HepG2 (cell line): Measurements from ENCODE around the gene OS9. TPM values are rescaled to one million over a fixed set of nuclear protein-coding genes. Genes with fewer than 3 reads are reported as not detected.

Experiments used
- FOXJ3 ChIP-seq: sonication (generic); formaldehyde crosslinking; IDR thresholded peaks from 2 replicates; pipeline ENCODE4 v1.4.0; 2020; ENCODE audit warnings: missing genetic modification reagents, mild to moderate bottlenecking, borderline replicate concordance
- FOXK1 ChIP-seq: sonication (generic); formaldehyde crosslinking; IDR thresholded peaks from 2 replicates; pipeline ENCODE4 v1.4.0; 2020; ENCODE audit warnings: low read depth, missing genetic modification reagents, borderline replicate concordance
- KAT8 ChIP-seq: IDR thresholded peaks from 2 replicates; pipeline ENCODE4 v1.6.1; 2016; ENCODE audit warnings: missing genetic modification reagents, missing compliant biosample characterization
- MYNN ChIP-seq: sonication (generic); formaldehyde crosslinking; IDR thresholded peaks from 2 replicates; pipeline ENCODE4 v1.4.0; 2020; ENCODE audit warnings: mild to moderate bottlenecking, low read depth, missing genetic modification reagents
- TMF1 ChIP-seq: sonication (generic); formaldehyde crosslinking; IDR thresholded peaks from 2 replicates; pipeline ENCODE4 v1.8.1; 2022; ENCODE audit warnings: low read depth, missing genetic modification reagents
- ZNF121 ChIP-seq: sonication (generic); formaldehyde crosslinking; IDR thresholded peaks from 2 replicates; pipeline ENCODE4 v1.5.0; 2020; ENCODE audit warnings: mild to moderate bottlenecking, missing genetic modification reagents
- ZNF431 ChIP-seq: sonication (generic); formaldehyde crosslinking; IDR thresholded peaks from 2 replicates; pipeline ENCODE4 v1.9.0; 2022; ENCODE audit warnings: missing genetic modification reagents, low read depth, mild to moderate bottlenecking, borderline replicate concordance
- ZNF709 ChIP-seq: sonication (generic); formaldehyde crosslinking; IDR thresholded peaks from 2 replicates; pipeline ENCODE4 v1.5.0; 2020; ENCODE audit warnings: mild to moderate bottlenecking, missing genetic modification reagents
- ZNF749 ChIP-seq: sonication (generic); formaldehyde crosslinking; IDR thresholded peaks from 2 replicates; pipeline ENCODE4 v1.8.0; 2022; ENCODE audit warnings: mild to moderate bottlenecking, missing genetic modification reagents, moderate library complexity, borderline replicate concordance
- polyA plus RNA-seq, 8 experiments: library from polyadenylated mRNA; depleted of rRNA in 3 of 8; stranded (reverse) in 7 of 8; unstranded in 1 of 8; fragments of >200 nt; fragmentation: Illumina TruSeq in 4 of 8; extraction: Trizol in 4 of 8; gene quantifications; 2 replicates each; pipeline versions ENCODE4 v1.2.1 to v1.2.3, GENCODE V29; 2011 to 2016; ENCODE audit warnings: low read depth in 4 of 8, missing spikeins in 1 of 8, mixed read lengths in 1 of 8; ENCODE audit not compliant: insufficient read depth in 1 of 8
- total RNA-seq, 5 experiments: library from RNA; depleted of rRNA; stranded (reverse); fragments of >200 nt; fragmentation: Illumina TruSeq; extraction: Trizol; gene quantifications; 2 replicates each; pipeline ENCODE4 v1.2.3, GENCODE V29; 2016; ENCODE audit warnings: low read depth in 1 of 5
- TF ChIP-seq, protein P1 (sequence below): sonication (generic); formaldehyde crosslinking; IDR thresholded peaks from 2 replicates; pipeline ENCODE4 v1.5.1; 2020; ENCODE audit warnings: missing genetic modification reagents, mild to moderate bottlenecking, borderline replicate concordance
- TF ChIP-seq, protein P2 (sequence below): IDR thresholded peaks from 2 replicates; pipeline ENCODE4 v1.6.1; 2012; ENCODE audit warnings: inconsistent platforms
- TF ChIP-seq, protein P3 (sequence below), 2 experiments: sonication (generic) in 1 of 2; formaldehyde crosslinking in 1 of 2; IDR thresholded peaks; 2 replicates each; pipeline versions ENCODE4 v1.6.1 to v1.9.0; 2014 to 2022; ENCODE audit warnings: antibody characterized with exemption in 1 of 2, borderline replicate concordance in 1 of 2, inconsistent platforms in 1 of 2, low read depth in 1 of 2, missing genetic modification reagents in 1 of 2
- TF ChIP-seq, protein P4 (sequence below): IDR thresholded peaks from 2 replicates; pipeline ENCODE4 v1.6.1; 2016
- TF ChIP-seq, protein P5 (sequence below): IDR thresholded peaks from 2 replicates; pipeline ENCODE4 v1.6.1; 2016; ENCODE audit warnings: missing compliant biosample characterization, missing genetic modification reagents, borderline replicate concordance
- TF ChIP-seq, protein P6 (sequence below): sonication (generic); formaldehyde crosslinking; IDR thresholded peaks from 2 replicates; pipeline ENCODE4 v1.4.0; 2020; ENCODE audit warnings: missing genetic modification reagents

OS9 gene
- total and polyA plus RNA-seq, 2 of the 13 experiments (the other 11 are each of a cell fraction or from before 2014, with no cell fraction given) = 156 to 206 TPM

DNA sequence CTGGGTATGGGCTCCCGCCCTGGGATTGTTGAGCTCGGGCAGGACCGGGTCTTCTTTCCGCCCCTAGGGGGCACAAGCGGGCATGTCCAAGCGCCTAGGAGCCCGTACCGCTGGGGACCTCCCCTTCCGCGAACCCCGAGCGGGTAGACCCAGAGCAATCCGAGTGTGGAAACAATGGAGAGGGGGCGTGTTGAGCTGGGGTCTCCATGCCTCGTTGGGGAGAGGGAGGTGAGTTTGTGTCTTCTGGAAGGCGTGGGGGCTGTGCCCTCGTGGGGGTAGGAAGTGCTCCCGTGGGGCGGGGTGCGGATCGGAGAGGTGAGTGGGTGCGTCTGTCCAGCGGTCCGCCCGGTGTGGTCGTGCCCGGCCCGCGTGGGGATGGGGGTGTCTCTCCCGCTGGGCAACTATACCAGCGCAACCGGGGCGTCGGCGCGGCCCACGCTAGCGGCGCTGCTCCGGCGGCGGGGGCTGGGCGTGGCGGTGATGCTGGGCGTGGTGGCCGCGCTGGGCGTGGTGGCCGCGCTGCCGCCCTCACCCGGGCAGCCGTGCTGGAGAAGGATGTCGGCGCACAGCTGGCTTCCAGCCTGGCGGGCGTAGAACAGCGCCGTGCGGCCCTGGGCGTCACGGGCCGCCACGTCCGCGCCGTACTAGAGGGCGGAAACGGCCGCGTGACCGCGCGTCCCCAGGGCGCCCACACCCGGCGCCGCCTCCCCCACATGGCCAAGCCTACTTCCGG is 32.4 kb downstream of the OS9 start (continued):
- TF ChIP-seq ZNF431 (CRISPR knock-in tag) = 0 out of 2 replicates have a peak, but pooled peaks have one; percentile 42
- no peak for TF ChIP-seq FOXK1
- TF ChIP-seq MYNN (CRISPR knock-in tag) = no peak
- no peak for TF ChIP-seq FOXJ3 (CRISPR knock-in tag)
- TF ChIP-seq, protein P1, sequence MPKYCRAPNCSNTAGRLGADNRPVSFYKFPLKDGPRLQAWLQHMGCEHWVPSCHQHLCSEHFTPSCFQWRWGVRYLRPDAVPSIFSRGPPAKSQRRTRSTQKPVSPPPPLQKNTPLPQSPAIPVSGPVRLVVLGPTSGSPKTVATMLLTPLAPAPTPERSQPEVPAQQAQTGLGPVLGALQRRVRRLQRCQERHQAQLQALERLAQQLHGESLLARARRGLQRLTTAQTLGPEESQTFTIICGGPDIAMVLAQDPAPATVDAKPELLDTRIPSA = no peak
- TF ChIP-seq, protein P2, sequence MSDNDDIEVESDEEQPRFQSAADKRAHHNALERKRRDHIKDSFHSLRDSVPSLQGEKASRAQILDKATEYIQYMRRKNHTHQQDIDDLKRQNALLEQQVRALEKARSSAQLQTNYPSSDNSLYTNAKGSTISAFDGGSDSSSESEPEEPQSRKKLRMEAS = peak; percentile 68
- TF ChIP-seq, protein P3, sequence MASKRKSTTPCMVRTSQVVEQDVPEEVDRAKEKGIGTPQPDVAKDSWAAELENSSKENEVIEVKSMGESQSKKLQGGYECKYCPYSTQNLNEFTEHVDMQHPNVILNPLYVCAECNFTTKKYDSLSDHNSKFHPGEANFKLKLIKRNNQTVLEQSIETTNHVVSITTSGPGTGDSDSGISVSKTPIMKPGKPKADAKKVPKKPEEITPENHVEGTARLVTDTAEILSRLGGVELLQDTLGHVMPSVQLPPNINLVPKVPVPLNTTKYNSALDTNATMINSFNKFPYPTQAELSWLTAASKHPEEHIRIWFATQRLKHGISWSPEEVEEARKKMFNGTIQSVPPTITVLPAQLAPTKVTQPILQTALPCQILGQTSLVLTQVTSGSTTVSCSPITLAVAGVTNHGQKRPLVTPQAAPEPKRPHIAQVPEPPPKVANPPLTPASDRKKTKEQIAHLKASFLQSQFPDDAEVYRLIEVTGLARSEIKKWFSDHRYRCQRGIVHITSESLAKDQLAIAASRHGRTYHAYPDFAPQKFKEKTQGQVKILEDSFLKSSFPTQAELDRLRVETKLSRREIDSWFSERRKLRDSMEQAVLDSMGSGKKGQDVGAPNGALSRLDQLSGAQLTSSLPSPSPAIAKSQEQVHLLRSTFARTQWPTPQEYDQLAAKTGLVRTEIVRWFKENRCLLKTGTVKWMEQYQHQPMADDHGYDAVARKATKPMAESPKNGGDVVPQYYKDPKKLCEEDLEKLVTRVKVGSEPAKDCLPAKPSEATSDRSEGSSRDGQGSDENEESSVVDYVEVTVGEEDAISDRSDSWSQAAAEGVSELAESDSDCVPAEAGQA (IDR thresholded peaks at IDR 0.05; ENCODE audit: low read depth) = no peak
- TF ChIP-seq, protein P3 (CRISPR knock-in tag; IDR thresholded peaks at IDR 0.05; ENCODE audit: borderline replicate concordance) = no peak
- TF ChIP-seq ZNF121 (CRISPR knock-in tag) = no peak
- TF ChIP-seq KAT8 (CRISPR knock-in tag) = no peak
- TF ChIP-seq TMF1 (CRISPR knock-in tag) = no peak
- TF ChIP-seq, protein P4, sequence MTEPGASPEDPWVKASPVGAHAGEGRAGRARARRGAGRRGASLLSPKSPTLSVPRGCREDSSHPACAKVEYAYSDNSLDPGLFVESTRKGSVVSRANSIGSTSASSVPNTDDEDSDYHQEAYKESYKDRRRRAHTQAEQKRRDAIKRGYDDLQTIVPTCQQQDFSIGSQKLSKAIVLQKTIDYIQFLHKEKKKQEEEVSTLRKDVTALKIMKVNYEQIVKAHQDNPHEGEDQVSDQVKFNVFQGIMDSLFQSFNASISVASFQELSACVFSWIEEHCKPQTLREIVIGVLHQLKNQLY (CRISPR knock-in tag) = no peak
- 0 out of 2 replicates have a peak, but pooled peaks have one; percentile 23 for TF ChIP-seq ZNF709 (CRISPR knock-in tag)
- no peak for TF ChIP-seq ZNF749
- TF ChIP-seq, protein P5, sequence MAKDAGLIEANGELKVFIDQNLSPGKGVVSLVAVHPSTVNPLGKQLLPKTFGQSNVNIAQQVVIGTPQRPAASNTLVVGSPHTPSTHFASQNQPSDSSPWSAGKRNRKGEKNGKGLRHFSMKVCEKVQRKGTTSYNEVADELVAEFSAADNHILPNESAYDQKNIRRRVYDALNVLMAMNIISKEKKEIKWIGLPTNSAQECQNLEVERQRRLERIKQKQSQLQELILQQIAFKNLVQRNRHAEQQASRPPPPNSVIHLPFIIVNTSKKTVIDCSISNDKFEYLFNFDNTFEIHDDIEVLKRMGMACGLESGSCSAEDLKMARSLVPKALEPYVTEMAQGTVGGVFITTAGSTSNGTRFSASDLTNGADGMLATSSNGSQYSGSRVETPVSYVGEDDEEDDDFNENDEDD (CRISPR knock-in tag) = peak; percentile 59; the same call in 1 of the 2 replicates
- TF ChIP-seq, protein P6, sequence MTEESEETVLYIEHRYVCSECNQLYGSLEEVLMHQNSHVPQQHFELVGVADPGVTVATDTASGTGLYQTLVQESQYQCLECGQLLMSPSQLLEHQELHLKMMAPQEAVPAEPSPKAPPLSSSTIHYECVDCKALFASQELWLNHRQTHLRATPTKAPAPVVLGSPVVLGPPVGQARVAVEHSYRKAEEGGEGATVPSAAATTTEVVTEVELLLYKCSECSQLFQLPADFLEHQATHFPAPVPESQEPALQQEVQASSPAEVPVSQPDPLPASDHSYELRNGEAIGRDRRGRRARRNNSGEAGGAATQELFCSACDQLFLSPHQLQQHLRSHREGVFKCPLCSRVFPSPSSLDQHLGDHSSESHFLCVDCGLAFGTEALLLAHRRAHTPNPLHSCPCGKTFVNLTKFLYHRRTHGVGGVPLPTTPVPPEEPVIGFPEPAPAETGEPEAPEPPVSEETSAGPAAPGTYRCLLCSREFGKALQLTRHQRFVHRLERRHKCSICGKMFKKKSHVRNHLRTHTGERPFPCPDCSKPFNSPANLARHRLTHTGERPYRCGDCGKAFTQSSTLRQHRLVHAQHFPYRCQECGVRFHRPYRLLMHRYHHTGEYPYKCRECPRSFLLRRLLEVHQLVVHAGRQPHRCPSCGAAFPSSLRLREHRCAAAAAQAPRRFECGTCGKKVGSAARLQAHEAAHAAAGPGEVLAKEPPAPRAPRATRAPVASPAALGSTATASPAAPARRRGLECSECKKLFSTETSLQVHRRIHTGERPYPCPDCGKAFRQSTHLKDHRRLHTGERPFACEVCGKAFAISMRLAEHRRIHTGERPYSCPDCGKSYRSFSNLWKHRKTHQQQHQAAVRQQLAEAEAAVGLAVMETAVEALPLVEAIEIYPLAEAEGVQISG (CRISPR knock-in tag) = peak; percentile 61
